ENCODE measurements around the gene RPLP1. TPM values are rescaled to one million over a fixed set of nuclear protein-coding genes. Genes with fewer than 3 reads are reported as not detected.
A peak's percentile ranks its signal among the peaks of the same experiment; 100 is the strongest.

RPLP1 gene
- total and polyA plus RNA-seq, 3 donors from 2014 or later: 245 to 1,127 (median 513) TPM

DNA sequence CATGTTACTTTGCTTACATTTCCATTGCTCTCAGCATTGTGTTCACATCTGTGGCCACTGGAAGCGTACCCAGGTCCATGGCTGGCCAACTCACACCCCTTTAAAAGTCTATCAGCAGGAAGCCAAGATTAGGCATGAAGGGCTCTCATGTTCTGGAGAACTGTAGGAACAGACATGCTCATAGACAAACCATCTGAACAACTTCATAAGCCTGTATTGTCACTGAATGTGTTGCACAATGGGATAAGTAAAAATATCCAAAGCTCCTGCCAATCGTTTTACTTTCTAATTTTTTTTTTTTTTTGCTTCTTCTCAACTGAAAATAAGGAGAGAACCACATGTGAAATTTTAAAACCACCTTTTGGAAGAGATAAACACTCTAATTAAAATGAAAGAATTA, 6.4 kb downstream of the RPLP1 start:
- TF ChIP-seq POLR2A (IDR thresholded peaks at IDR 0.05): no peak
- TF ChIP-seq, protein P1, sequence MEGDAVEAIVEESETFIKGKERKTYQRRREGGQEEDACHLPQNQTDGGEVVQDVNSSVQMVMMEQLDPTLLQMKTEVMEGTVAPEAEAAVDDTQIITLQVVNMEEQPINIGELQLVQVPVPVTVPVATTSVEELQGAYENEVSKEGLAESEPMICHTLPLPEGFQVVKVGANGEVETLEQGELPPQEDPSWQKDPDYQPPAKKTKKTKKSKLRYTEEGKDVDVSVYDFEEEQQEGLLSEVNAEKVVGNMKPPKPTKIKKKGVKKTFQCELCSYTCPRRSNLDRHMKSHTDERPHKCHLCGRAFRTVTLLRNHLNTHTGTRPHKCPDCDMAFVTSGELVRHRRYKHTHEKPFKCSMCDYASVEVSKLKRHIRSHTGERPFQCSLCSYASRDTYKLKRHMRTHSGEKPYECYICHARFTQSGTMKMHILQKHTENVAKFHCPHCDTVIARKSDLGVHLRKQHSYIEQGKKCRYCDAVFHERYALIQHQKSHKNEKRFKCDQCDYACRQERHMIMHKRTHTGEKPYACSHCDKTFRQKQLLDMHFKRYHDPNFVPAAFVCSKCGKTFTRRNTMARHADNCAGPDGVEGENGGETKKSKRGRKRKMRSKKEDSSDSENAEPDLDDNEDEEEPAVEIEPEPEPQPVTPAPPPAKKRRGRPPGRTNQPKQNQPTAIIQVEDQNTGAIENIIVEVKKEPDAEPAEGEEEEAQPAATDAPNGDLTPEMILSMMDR (IDR thresholded peaks at IDR 0.05): no peak
- Histone ChIP-seq H3K4me3 (no peak overlapping the region), H3K36me3 (ENCODE audit: low read depth, missing control alignments) (no peaks in the 10 kb centered on the region), H3K27ac (no peak overlapping the region), H3K4me1 (peaks cover 31% of the 10 kb centered on the region), H3K9me3 (no peaks in the 10 kb centered on the region), H3K27me3 (no peaks in the 10 kb centered on the region)
- intact Hi-C loops (cut with DNase I; ENCODE audit: low total_unique reads): no loop called here
- DNase-seq: no peak
- 79 to 80% methylated on average over 2 of the region's 2 CpGs for WGBS, 2 donors

DNA sequence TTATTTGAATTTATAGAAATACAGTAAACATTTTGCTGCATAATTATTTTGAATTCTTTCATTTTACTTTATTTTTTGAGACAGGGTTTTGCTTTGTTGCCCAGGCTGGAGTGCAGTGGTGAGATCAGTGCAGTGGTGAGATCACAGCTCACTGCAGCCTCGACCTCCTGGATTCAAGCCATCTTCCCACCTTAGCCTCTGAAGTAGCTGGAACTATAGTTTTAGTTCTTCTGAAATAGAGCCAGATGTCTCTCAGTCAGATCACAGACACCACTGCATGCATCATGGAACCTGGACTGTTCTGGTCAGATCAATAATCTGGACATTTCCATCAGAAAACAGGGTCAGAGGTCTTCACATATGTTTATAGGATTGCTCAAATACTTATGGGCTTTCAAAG, 7.9 kb downstream of the RPLP1 start:
- Histone ChIP-seq H3K4me3 (no peak overlapping the region), H3K4me1 (peaks cover 19% of the 10 kb centered on the region), H3K27ac (no peak overlapping the region), H3K27me3 (no peaks in the 10 kb centered on the region), H3K9me3 (no peaks in the 10 kb centered on the region), H3K36me3 (ENCODE audit: low read depth, missing control alignments) (no peaks in the 10 kb centered on the region)
- 50 to 61% methylated on average over 1 of the region's 1 CpG for WGBS, 2 donors
- TF ChIP-seq POLR2A (IDR thresholded peaks at IDR 0.05): no peak
- TF ChIP-seq, protein P1 (IDR thresholded peaks at IDR 0.05): no peak
- intact Hi-C loops (cut with DNase I; ENCODE audit: low total_unique reads): no loop called here
- DNase-seq: no peak

DNA sequence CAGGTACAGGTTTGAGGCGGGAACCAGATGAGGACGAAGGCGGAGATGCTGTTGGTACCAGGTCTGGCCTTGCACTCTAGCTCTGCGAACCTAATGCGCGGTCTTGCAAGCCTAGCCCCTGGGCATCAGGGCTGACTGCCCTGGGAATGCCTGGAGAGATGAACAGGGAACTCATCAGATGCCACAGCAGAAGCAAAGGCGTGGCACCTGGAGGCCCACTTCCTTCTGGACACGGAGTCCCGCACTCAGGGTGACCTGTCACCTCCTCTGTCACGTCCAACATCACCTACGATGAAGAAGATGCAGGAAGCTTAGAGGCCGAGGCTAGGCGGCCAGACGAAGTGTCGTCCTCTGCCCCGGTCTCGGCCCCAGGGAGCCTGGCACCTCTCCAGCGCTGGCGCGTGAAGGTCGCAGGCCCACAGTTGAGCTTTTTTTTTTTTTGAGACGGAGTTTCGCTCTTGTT, 9.4 kb downstream of the RPLP1 start:
- no peaks in the 10 kb centered on the region for H3K36me3 ChIP-seq (ENCODE audit: low read depth, missing control alignments)
- H3K27ac ChIP-seq: peak overlapping the region; percentile 80 to 94
- 28 to 47% methylated on average over 19 to 23 of the region's 23 CpGs for WGBS, 2 donors
- H3K4me3 ChIP-seq: peak overlapping the region; percentile 54 to 66
- intact Hi-C loops (cut with DNase I; ENCODE audit: low total_unique reads): no loop called here
- no peaks in the 10 kb centered on the region for H3K9me3 ChIP-seq
- H3K4me1 ChIP-seq: peaks cover 19% of the 10 kb centered on the region
- H3K27me3 ChIP-seq: no peaks in the 10 kb centered on the region
- TF ChIP-seq, protein P1 (IDR thresholded peaks at IDR 0.05): no peak
- TF ChIP-seq POLR2A (IDR thresholded peaks at IDR 0.05): no peak
- DNase-seq: peak; percentile 43

DNA sequence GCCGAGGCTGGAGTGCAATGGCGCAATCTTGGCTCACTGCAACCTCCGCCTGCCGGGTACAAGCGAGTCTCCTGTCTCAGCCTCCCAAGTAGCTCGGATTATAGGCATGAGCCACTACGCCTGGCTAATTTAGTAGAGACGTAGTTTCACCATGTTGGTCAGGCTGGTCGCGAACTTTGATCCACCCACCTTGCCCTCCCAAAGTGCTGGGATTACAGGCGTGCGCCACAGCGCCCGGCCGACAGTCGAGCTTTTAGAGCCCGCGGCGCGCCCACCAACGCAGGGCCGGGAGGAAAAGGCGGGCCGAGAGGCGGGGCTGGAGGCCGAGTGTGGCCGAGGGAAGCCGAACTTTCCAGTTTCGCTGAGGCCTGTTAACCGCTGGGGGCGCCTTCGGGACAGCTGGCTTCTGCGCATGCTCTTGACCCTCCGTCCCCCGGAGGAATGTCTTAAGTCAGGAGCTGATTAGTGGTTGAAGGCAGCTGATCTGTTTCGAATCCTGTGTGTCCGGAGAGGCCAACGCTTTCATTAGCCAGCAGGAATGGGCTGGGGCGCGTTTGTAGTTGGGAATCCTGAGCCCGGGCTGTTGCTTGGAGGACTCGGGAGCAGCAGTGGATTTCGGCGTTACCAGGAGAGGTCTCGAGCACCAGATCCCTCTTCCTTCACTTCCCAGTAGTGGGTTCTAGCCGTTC, 10.0 kb downstream of the RPLP1 start:
- WGBS, 2 donors: 2 to 4% methylated on average over 40 to 46 of the region's 46 CpGs
- Histone ChIP-seq H3K4me3 (peak overlapping the region; percentile 54 to 66), H3K4me1 (peaks cover 19% of the 10 kb centered on the region), H3K36me3 (ENCODE audit: low read depth, missing control alignments) (no peaks in the 10 kb centered on the region), H3K9me3 (no peaks in the 10 kb centered on the region), H3K27me3 (no peaks in the 10 kb centered on the region), H3K27ac (peak overlapping the region; percentile 80 to 94)
- intact Hi-C loops (cut with DNase I; ENCODE audit: low total_unique reads): no loop called here
- DNase-seq: peak; percentile 97
- TF ChIP-seq POLR2A (IDR thresholded peaks at IDR 0.05): peak; percentile 51
- TF ChIP-seq, protein P1 (IDR thresholded peaks at IDR 0.05): peak; percentile 80 to 97 (median 96)

Data from testis (tissue), 3 donors.